Measurements from ENCODE around the gene GARNL3.
A peak's percentile ranks its signal among the peaks of the same experiment; 100 is the strongest.

GARNL3 gene

DNA sequence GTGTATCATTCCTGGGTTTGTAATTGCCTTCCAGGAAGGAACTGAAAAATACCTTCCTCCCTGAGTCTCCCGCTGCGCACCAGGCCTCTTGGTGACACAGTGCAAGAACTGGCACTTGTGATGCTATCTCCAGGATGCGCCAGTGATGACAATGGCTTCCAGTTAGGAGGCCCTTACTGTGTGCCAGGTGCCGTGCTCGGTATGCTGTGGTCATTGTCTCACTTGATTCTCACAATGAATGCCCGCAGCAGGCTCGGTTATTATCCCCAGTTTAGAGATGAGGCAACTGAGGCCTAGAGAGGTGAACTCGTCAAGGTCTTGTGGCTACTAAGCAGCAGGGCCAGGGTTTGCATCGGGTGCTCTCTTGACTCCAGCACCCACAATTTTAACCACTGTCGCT is 100.9 kb downstream of the GARNL3 start:
- DNase-seq (ENCODE audit: low read depth): no peak
- H3K4me3 ChIP-seq (ENCODE audit: low read length): no peak overlapping the region
- TF ChIP-seq, protein P1, sequence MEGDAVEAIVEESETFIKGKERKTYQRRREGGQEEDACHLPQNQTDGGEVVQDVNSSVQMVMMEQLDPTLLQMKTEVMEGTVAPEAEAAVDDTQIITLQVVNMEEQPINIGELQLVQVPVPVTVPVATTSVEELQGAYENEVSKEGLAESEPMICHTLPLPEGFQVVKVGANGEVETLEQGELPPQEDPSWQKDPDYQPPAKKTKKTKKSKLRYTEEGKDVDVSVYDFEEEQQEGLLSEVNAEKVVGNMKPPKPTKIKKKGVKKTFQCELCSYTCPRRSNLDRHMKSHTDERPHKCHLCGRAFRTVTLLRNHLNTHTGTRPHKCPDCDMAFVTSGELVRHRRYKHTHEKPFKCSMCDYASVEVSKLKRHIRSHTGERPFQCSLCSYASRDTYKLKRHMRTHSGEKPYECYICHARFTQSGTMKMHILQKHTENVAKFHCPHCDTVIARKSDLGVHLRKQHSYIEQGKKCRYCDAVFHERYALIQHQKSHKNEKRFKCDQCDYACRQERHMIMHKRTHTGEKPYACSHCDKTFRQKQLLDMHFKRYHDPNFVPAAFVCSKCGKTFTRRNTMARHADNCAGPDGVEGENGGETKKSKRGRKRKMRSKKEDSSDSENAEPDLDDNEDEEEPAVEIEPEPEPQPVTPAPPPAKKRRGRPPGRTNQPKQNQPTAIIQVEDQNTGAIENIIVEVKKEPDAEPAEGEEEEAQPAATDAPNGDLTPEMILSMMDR (IDR thresholded peaks at IDR 0.05; ENCODE audit: insufficient read depth, low read depth, low read length, missing control alignments): no peak

DNA sequence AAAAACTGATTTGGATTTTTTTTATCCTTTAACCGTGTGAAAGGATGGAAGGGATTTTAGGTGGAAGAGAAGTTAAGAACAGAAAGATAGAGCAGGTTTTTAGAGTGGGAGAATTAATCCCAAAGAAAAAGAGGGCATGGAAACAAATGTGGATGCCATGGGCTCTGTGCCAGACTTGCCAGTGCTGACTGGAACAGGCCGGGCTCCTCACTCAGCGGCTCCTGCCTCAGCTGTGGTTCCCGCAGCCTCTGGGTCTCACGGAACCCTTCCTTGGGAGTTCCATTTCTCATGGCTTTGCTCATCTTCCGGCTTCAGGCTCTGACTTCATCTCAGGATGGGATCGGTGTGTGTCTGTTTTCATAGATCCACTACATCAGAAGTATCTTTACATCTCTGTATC is 102.0 kb downstream of the GARNL3 start:
- no peak overlapping the region for H3K4me3 ChIP-seq (ENCODE audit: low read length)
- DNase-seq (ENCODE audit: low read depth): peak; percentile 33
- TF ChIP-seq, protein P1 (IDR thresholded peaks at IDR 0.05; ENCODE audit: insufficient read depth, low read depth, low read length, missing control alignments): no peak

DNA sequence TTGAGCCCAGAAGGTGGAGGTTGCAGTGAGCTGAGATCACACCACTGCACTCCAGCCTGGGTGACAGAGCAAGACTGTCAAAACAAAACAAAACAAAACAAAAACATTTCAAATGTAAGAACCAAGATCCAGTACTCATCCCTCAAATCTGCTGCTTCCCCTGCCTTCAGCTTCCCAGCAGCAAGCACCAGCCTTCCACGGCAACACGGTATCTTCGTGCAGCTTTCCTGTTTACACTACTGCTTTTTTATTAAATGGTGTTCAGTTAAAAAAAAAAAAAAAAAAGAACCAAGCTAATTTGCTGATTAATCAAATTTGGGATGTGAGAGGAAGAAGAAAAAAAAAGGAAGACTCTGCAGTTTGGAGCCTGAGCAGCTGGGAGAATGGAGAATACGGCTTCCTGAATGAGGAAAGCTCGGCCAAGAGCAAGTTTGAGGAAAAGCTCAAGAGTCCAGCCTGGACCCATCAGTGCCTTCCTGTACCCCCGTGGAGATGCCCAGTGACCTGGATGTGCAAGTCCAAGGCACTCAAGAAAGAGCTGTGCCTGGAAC is 104.4 kb downstream of the GARNL3 start:
- DNase-seq (ENCODE audit: low read depth): no peak
- TF ChIP-seq, protein P1 (IDR thresholded peaks at IDR 0.05; ENCODE audit: insufficient read depth, low read depth, low read length, missing control alignments): no peak

DNA sequence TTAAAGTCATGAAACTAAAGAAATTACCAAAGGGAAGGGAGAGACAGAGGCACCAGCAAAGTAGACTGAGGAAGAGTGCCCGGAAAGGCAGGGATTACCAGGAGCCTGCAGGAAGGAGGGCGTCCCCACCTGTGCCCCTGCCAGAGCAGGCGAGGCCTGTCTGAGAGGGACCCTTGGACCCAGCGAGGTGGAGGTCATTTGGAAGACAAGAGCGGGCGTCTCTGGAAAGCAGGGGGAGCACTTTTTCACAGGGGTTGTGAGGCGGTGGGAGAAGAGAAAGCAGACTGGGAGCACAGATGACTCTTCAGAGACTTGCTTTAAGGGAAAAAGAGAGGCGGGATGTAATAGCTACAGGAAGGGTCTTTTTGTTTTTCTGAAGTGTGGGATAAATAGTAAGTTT is 104.9 kb downstream of the GARNL3 start:
- no peak overlapping the region for H3K4me3 ChIP-seq (ENCODE audit: low read length)
- no peak for DNase-seq (ENCODE audit: low read depth)
- TF ChIP-seq, protein P1 (IDR thresholded peaks at IDR 0.05; ENCODE audit: insufficient read depth, low read depth, low read length, missing control alignments): no peak

More for the DNA sequence above, 104.4 kb downstream of the GARNL3 start:
- H3K4me3 ChIP-seq (ENCODE audit: low read length): no peak overlapping the region

DNA sequence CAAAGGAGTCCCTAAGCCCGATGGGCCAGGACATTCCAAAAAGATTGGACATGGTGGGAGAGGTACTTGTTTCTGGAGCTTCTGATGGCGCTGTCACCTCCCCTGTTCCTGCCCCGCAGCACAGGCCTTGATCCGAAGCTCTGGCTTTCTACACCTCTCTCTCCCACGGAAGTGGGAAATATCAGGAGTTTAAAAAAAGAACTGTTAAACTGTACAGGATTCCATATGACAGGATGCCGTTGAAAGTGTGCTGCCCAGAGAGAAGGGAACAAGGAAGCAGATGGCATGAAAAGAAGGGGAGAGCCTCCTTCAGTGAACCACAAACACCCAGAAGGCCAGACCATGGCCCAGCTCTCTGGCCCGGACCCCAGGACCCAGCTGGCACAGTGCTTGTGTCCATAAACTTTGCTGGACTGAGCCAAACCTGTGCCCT is 105.6 kb downstream of the GARNL3 start:
- TF ChIP-seq, protein P1 (IDR thresholded peaks at IDR 0.05; ENCODE audit: insufficient read depth, low read depth, low read length, missing control alignments): no peak
- DNase-seq (ENCODE audit: low read depth): no peak
- H3K4me3 ChIP-seq (ENCODE audit: low read length): no peak overlapping the region

DNA sequence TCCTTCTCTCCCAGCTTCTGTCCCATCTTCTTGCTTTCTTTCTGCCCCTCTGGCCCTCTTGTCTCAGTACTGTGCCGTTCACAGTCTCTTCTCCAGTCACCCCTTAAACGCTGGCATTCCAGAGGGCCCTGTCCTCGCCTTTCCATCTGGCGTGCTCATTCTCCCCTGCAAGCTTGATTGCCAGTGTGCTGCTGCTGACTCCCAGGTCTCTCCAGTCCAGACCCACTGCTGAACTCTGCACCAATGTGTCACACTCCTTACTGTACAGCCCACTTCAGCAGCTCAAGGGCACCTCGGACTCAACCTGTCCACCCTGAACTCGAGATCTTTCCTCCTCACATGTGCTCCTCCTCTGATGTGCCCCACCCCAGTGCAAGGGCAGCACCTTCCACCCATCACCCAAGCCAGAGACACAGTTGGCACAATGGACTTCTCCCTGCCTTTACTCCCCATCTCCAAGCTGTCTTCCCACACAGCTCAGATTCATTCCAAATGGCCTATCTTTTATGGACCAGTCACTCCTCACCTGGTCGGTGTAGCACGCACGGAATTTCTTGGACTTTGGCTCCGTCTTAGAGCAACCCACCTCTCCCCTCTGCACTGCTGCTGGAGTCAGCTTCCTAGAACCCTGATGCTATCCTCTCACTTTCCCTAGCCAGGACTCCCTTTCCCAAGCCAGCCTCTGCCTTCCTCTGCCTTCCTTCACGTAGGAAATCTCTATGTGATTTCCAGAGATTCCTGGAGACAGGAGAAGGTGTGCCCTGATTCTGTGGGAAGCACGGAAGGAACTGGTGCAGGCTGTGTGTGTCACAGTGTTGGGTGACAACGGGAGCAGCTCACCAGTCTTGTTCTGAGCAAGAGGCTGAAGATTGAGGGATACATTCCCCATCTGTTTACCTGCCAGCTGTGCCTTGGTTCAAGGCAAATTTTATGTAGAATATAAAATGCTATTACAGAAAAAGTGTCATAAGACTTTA is 106.4 kb downstream of the GARNL3 start:
- TF ChIP-seq, protein P1 (IDR thresholded peaks at IDR 0.05; ENCODE audit: insufficient read depth, low read depth, low read length, missing control alignments): no peak
- no peak for DNase-seq (ENCODE audit: low read depth)
- no peak overlapping the region for H3K4me3 ChIP-seq (ENCODE audit: low read length)

Measured in epithelial cell of esophagus (primary cell).